GM21619 (cell line): ENCODE results near the gene CYP26A1.
A peak's percentile ranks its signal among the peaks of the same experiment; 100 is the strongest.

ENCODE experiments used
- ATAC-seq: cut with Tn5 transposase; IDR thresholded peaks from one replicate; pipeline ENCODE4 v1.9.1; 2021; ENCODE audit not compliant: unreplicated experiment

Gene CYP26A1

GRCh38 chr10:93115661-93116383 is 42.1 kb downstream of the CYP26A1 start:
- ATAC-seq = peak; percentile 82

- ATAC-seq = no peak
These were observed 47.6 kb downstream of the CYP26A1 start for GRCh38 chr10:93121311-93121710.

GRCh38 chr10:93123766-93124165 is 50.1 kb downstream of the CYP26A1 start:
- no peak for ATAC-seq

GRCh38 chr10:93124580-93125318 is 51.1 kb downstream of the CYP26A1 start:
- no peak for ATAC-seq

GRCh38 chr10:93125966-93126365 is 52.3 kb downstream of the CYP26A1 start:
- ATAC-seq = no peak

- ATAC-seq = no peak
These were observed 52.9 kb downstream of the CYP26A1 start for GRCh38 chr10:93126483-93127052.
